Activated naive CD4-positive, alpha-beta T cell treated with Interleukin-2 at 50 U/mL for 16 hours (primary cell): ENCODE results near the gene TCTN1.

ENCODE experiments used
- DNase-seq: peaks from one replicate; pipeline ENCODE4 v3.0.0-alpha.2; 2020

The TCTN1 gene

GRCh38 chr12:110686294-110686903, 72.5 kb downstream of the TCTN1 start:
- DNase-seq: no peak

GRCh38 chr12:110687396-110688169, 73.7 kb downstream of the TCTN1 start:
- DNase-seq: no peak

GRCh38 chr12:110688446-110689280, 74.7 kb downstream of the TCTN1 start, which contains the start of gene HVCN1:
HVCN1 (minus strand) TSS chr12:110689115; CDS start chr12:110683245, 5,870 bp downstream.
- DNase-seq: peak; percentile 33

GRCh38 chr12:110689281-110690126, 75.6 kb downstream of the TCTN1 start:
- DNase-seq: peak; percentile 47

GRCh38 chr12:110690127-110690430, 76.2 kb downstream of the TCTN1 start:
- DNase-seq: no peak

- no peak for DNase-seq
These were observed 79.8 kb downstream of the TCTN1 start for GRCh38 chr12:110693731-110694130.

- no peak for DNase-seq
These were observed 80.5 kb downstream of the TCTN1 start for GRCh38 chr12:110694330-110694901.

GRCh38 chr12:110696283-110696682, 82.4 kb downstream of the TCTN1 start:
- DNase-seq: no peak

- DNase-seq: no peak
These were observed 83.3 kb downstream of the TCTN1 start for GRCh38 chr12:110697236-110697635.

- peak; percentile 76 for DNase-seq
These were observed 84.4 kb downstream of the TCTN1 start for GRCh38 chr12:110698171-110698902.
